ENCODE measurements around the gene PAX7.

DNA sequence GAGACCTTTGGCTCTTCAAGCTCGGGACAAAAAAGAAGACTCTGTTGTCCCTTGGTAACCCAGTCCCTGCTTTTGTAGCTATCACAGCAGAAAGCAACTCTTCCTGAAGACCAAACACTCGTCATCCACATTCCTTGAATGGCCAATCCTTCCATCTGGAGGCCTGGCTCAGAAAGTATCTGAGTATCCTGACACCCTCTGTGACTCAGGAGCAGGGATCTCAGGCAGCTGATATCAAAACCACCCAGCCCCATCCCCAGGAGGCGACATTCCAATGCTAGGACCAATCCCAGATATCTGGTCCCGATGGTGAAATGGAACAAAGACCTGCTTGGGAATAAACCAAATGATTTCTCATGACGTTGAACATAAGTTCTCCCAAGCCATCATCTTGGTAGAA lies 116.3 kb downstream of the PAX7 start:
- TF ChIP-seq POLR2A (IDR thresholded peaks at IDR 0.05) (no peak), CTCF (IDR thresholded peaks at IDR 0.05 in 4 of 5, conservative IDR thresholded peaks at IDR 0.05 in 1 of 5) (no peak)
